A549 treated with RU486 at 1 μM for 4 hours (cell line): Measurements from ENCODE around the gene TRIM62. TPM values are rescaled to one million over a fixed set of nuclear protein-coding genes. Genes with fewer than 3 reads are reported as not detected.

Experiments used
- total RNA-seq: library from RNA; stranded (reverse); fragments of 200-300 nt; extraction: Qiagen RNA extraction; gene quantifications from 5 replicates; pipeline ENCODE4 v1.2.3, GENCODE V29; 2022; ENCODE audit warnings: low read depth

Gene TRIM62
- total RNA-seq: 1.8 to 2.6 TPM (median 2.4 TPM) in 5 replicates

DNA sequence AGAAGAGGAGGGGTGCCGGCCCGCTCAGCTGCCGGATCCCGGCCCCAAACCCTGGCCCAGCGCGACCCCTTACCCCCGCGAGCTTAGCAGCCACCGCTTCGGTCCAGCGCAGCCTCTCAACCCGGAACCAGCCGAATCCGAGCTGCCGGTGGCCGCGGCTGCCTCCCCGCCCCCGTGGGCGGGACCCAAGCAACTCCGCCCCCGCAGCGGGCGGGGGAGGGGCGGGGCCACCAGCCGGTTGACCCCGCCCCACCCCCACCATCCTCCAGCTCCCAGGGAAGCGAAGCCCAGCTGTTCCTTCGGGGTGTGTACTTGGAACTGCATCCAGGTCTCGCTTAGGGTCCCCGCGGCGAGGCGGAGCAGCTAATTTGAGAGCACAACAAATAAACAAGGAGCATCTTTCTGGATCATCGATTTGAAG lies at the start of gene TRIM62:
Gene TRIM62, minus strand, starts transcription at position 123 of the 421 bp plus-strand sequence. CDS start 611 bp downstream, outside the sequence.

Other genes starting within 250 kb of the TRIM62 start
- gene RNF19B, start 217.2 kb downstream of the TRIM62 start, total RNA-seq: 18.9 to 24.1 TPM (median 23.2 TPM) in 5 replicates
- 148 to 164 TPM (median 156 TPM) in 5 replicates for gene AK2, start 145.2 kb downstream of the TRIM62 start, total RNA-seq
- 0.45 to 1.2 TPM (median 0.77 TPM) in 5 replicates for gene AZIN2, start 100.9 kb downstream of the TRIM62 start, total RNA-seq
- 8.9 to 13.2 TPM (median 11.2 TPM) in 5 replicates for gene ZNF362, start 74.4 kb upstream of the TRIM62 start, total RNA-seq
- not detected in 5 replicates for gene A3GALT2, start 139.1 kb upstream of the TRIM62 start, total RNA-seq
- gene PHC2, start 249.1 kb upstream of the TRIM62 start, total RNA-seq: 90.5 to 99.9 TPM (median 94.0 TPM) in 5 replicates